Amniotic stem cell (primary cell): ENCODE data around the gene CD6.

Experiments
- DNase-seq: peaks from one replicate; lab custom pipeline; 2025; lab: John Stamatoyannopoulos, UW

Gene CD6

GRCh38 chr11:60984149-60984548 lies 12.7 kb downstream of the CD6 start:
- no peak for DNase-seq

- DNase-seq: no peak
Measured at GRCh38 chr11:60984636-60985035, 13.2 kb downstream of the CD6 start.

- DNase-seq: no peak
Measured at GRCh38 chr11:60985501-60985900, 14.0 kb downstream of the CD6 start.

GRCh38 chr11:60985991-60986915 lies 14.8 kb downstream of the CD6 start:
- DNase-seq: no peak

GRCh38 chr11:60987577-60988277 lies 16.2 kb downstream of the CD6 start:
- DNase-seq: no peak

- no peak for DNase-seq
Measured at GRCh38 chr11:60988658-60989057, 17.2 kb downstream of the CD6 start.

GRCh38 chr11:60989093-60989650 lies 17.7 kb downstream of the CD6 start:
- DNase-seq: no peak

GRCh38 chr11:60991457-60991856 lies 20.0 kb downstream of the CD6 start:
- DNase-seq: no peak

GRCh38 chr11:60992842-60993409 lies 21.4 kb downstream of the CD6 start:
- no peak for DNase-seq

GRCh38 chr11:60993615-60994014 lies 22.1 kb downstream of the CD6 start:
- DNase-seq: no peak

- DNase-seq: no peak
Measured at GRCh38 chr11:60994541-60995080, 23.1 kb downstream of the CD6 start.

GRCh38 chr11:60995798-60996197 lies 24.3 kb downstream of the CD6 start:
- DNase-seq: no peak

GRCh38 chr11:60996381-60997138 lies 25.1 kb downstream of the CD6 start:
- DNase-seq: no peak

- DNase-seq: no peak
Measured at GRCh38 chr11:61000426-61000825, 28.9 kb downstream of the CD6 start.

- no peak for DNase-seq
Measured at GRCh38 chr11:61001931-61002330, 30.5 kb downstream of the CD6 start.

- DNase-seq: no peak
Measured at GRCh38 chr11:61002598-61002997, 31.1 kb downstream of the CD6 start.

- no peak for DNase-seq
Measured at GRCh38 chr11:61004180-61004611, 32.7 kb downstream of the CD6 start.

- no peak for DNase-seq
Measured at GRCh38 chr11:61004761-61005181, 33.3 kb downstream of the CD6 start.

- DNase-seq: no peak
Measured at GRCh38 chr11:61007383-61007955, 36.0 kb downstream of the CD6 start.

- DNase-seq: no peak
Measured at GRCh38 chr11:61007956-61008896, 36.7 kb downstream of the CD6 start.
